Caco-2 (cell line): Measurements from ENCODE around the gene TMEM120A. TPM values are rescaled to one million over a fixed set of nuclear protein-coding genes. Genes with fewer than 3 reads are reported as not detected.

Experiments used
- BruUV-seq: library from RNA; stranded (reverse); fragments of 400-500 nt; replicated peaks from 2 replicates; lab custom pipeline; 2021; lab: Mats Ljungman, UMichigan
- CTCF ChIA-PET: fragments of 300-600 bp; sonication (Branson Sonifier 250); formaldehyde crosslinking; loops from one replicate; lab custom pipeline; 2022; ENCODE audit warnings: antibody characterized with exemption; lab: Charles Lee
- POLR2A ChIA-PET: fragments of 300-600 bp; sonication (Branson Sonifier 250); formaldehyde crosslinking; loops from one replicate; lab custom pipeline; 2022; ENCODE audit warnings: antibody characterized with exemption; lab: Charles Lee
- DNase-seq, 2 experiments: peaks; one replicate each; pipeline versions ENCODE4 v3.0.0 to v3.0.0-alpha.2; 2020 to 2022
- H3K27me3 ChIP-seq: replicated peaks from 2 replicates; pipeline ENCODE4 v1.6.0; 2011; ENCODE audit warnings: low read length; ENCODE audit not compliant: control insufficient read depth, insufficient read depth
- H3K36me3 ChIP-seq: 2 replicates; pipeline ENCODE4 v1.5.1; 2011; ENCODE audit warnings: low read length; ENCODE audit not compliant: control insufficient read depth, insufficient read depth
- H3K4me1 ChIP-seq: fragments of 250-450 bp; sonication (Bioruptor Pico); 2 replicates; pipeline ENCODE4 v1.5.1; 2020; ENCODE audit warnings: mild to moderate bottlenecking
- H3K4me3 ChIP-seq: 2 replicates; pipeline ENCODE4 v1.5.1; 2011; ENCODE audit warnings: low read depth, mild to moderate bottlenecking, control low read depth, low read length
- H3K9me3 ChIP-seq: fragments of 250-450 bp; sonication (Bioruptor Pico); 2 replicates; pipeline ENCODE4 v1.5.1; 2020; ENCODE audit warnings: mild to moderate bottlenecking, moderate library complexity
- H3K27ac Mint-ChIP-seq: one replicate; pipeline ENCODE4 v1.8.0; 2022; ENCODE audit warnings: mixed read lengths; ENCODE audit not compliant: unreplicated experiment
- H3K27me3 Mint-ChIP-seq: one replicate; pipeline ENCODE4 v1.8.0; 2022; ENCODE audit warnings: mixed read lengths; ENCODE audit not compliant: insufficient read depth, unreplicated experiment
- H3K36me3 Mint-ChIP-seq: one replicate; pipeline ENCODE4 v1.8.0; 2022; ENCODE audit warnings: mild to moderate bottlenecking, mixed read lengths; ENCODE audit not compliant: insufficient read depth, unreplicated experiment
- H3K4me1 Mint-ChIP-seq: one replicate; pipeline ENCODE4 v1.8.0; 2022; ENCODE audit warnings: low read depth, mixed read lengths; ENCODE audit not compliant: unreplicated experiment
- H3K4me3 Mint-ChIP-seq: one replicate; pipeline ENCODE4 v1.8.0; 2022; ENCODE audit warnings: mild to moderate bottlenecking, moderate library complexity, mixed read lengths; ENCODE audit not compliant: unreplicated experiment
- H3K9me3 Mint-ChIP-seq: one replicate; pipeline ENCODE4 v1.8.0; 2022; ENCODE audit warnings: mixed read lengths; ENCODE audit not compliant: unreplicated experiment
- CTCF ChIP-seq, 2 experiments: fragments of 200-600 bp in 1 of 2; IDR thresholded peaks; 1 replicate in 1 of 2; 2 replicates in 1 of 2; pipeline versions ENCODE4 v1.5.1 to v1.8.0; 2011 to 2022; ENCODE audit warnings: antibody characterized with exemption in 1 of 2, control low read depth in 1 of 2, inconsistent platforms in 1 of 2, low read depth in 1 of 2, low read length in 1 of 2, mild to moderate bottlenecking in 1 of 2, moderate library complexity in 1 of 2; ENCODE audit not compliant: insufficient read depth in 1 of 2, severe bottlenecking in 1 of 2, unreplicated experiment in 1 of 2
- intact Hi-C: fragments of 100-400 bp; cut with micrococcal nuclease; formaldehyde crosslinking; loops from one replicate; pipeline ENCODE4 v1.10.0; 2022; ENCODE audit not compliant: unreplicated experiment
- total RNA-seq: library from RNA; stranded (reverse); gene quantifications from 2 replicates; pipeline ENCODE4 v1.2.3, GENCODE V29; 2022

The TMEM120A gene
- total RNA-seq, 1 experiment from 2014 or later: 65.4 TPM

- Mint-ChIP-seq H3K27ac (peak overlapping the region; percentile 94), H3K4me3 (peak overlapping the region; percentile 25), H3K9me3 (no peaks in the 10 kb centered on the region), H3K36me3 (peaks cover 71% of the 10 kb centered on the region), H3K4me1 (peaks cover 20% of the 10 kb centered on the region), H3K27me3 (no peaks in the 10 kb centered on the region)
- peaks cover 48% of the 10 kb centered on the region for H3K4me1 ChIP-seq
- H3K9me3 ChIP-seq: 0 out of 2 replicates have a peak, but pooled peaks cover 9% of the 10 kb centered on the region
- DNase-seq: peak in 1 of 2 experiments; percentile 62
- no peaks in the 10 kb centered on the region for H3K27me3 ChIP-seq
- H3K4me3 ChIP-seq: no peak overlapping the region
- intact Hi-C loops: loop anchor here (5.0 kb wide), 1 partner anchor 82 kb away; the partner anchor contains the start of gene RHBDD2
- ChIA-PET POLR2A (no interaction called here), CTCF (interaction anchor here (1.4 kb wide), 1 partner anchor 43 kb away, joined by 4 read pairs; no protein-coding TSS in a partner anchor)
- H3K36me3 ChIP-seq: peaks cover 8% of the 10 kb centered on the region
- TSS peak; percentile 20 for BruUV-seq
- TF ChIP-seq CTCF (IDR thresholded peaks at IDR 0.05; ENCODE audit: insufficient read depth in 1 of 2, low read depth in 1 of 2, low read length in 1 of 2, severe bottlenecking in 1 of 2, unreplicated experiment in 1 of 2): no peak
Measured at GRCh38 chr7:75958802-75959543, 35.4 kb downstream of the TMEM120A start.

GRCh38 chr7:75957021-75957736 is 37.2 kb downstream of the TMEM120A start:
- peaks cover 15% of the 10 kb centered on the region for H3K4me1 Mint-ChIP-seq
- Histone ChIP-seq H3K36me3 (peaks cover 10% of the 10 kb centered on the region), H3K9me3 (0 out of 2 replicates have a peak, but pooled peaks cover 9% of the 10 kb centered on the region), H3K27me3 (no peaks in the 10 kb centered on the region), H3K4me3 (no peak overlapping the region), H3K4me1 (peaks cover 48% of the 10 kb centered on the region)
- no peaks in the 10 kb centered on the region for H3K9me3 Mint-ChIP-seq
- POLR2A ChIA-PET: interaction anchor here (0.6 to 1.3 kb wide), 6 partner anchors 13 to 91 kb away, joined by 3 to 5 read pairs (median 3); partner anchors contain the start of genes MDH2 and STYXL1
- peak; percentile 91 to 96 for DNase-seq
- CTCF ChIA-PET: interaction anchor here (0.5 kb wide), 1 partner anchor 198 kb away, joined by 3 read pairs; no protein-coding TSS in a partner anchor
- H3K27me3 Mint-ChIP-seq: no peaks in the 10 kb centered on the region
- H3K4me3 Mint-ChIP-seq: peak overlapping the region; percentile 71
- peak overlapping the region; percentile 94 for H3K27ac Mint-ChIP-seq
- H3K36me3 Mint-ChIP-seq: peaks cover 61% of the 10 kb centered on the region
- intact Hi-C loops: loop anchor here (1.0 to 5.0 kb wide), 3 partner anchors 34 to 80 kb away; partner anchors contain the start of genes POR and RHBDD2
- BruUV-seq: no TSS peak
- no peak for TF ChIP-seq CTCF (IDR thresholded peaks at IDR 0.05; ENCODE audit: insufficient read depth in 1 of 2, low read depth in 1 of 2, low read length in 1 of 2, severe bottlenecking in 1 of 2, unreplicated experiment in 1 of 2)

- Mint-ChIP-seq H3K4me1 (peaks cover 15% of the 10 kb centered on the region), H3K27me3 (no peaks in the 10 kb centered on the region), H3K36me3 (peaks cover 50% of the 10 kb centered on the region), H3K9me3 (no peaks in the 10 kb centered on the region), H3K27ac (peak overlapping the region; percentile 94), H3K4me3 (no peak overlapping the region)
- Histone ChIP-seq H3K4me1 (peaks cover 51% of the 10 kb centered on the region), H3K4me3 (no peak overlapping the region), H3K27me3 (no peaks in the 10 kb centered on the region), H3K9me3 (0 out of 2 replicates have a peak, but pooled peaks cover 9% of the 10 kb centered on the region), H3K36me3 (peaks cover 10% of the 10 kb centered on the region)
- ChIA-PET CTCF (no interaction called here), POLR2A (no interaction called here)
- intact Hi-C loops: loop anchor here (5.0 kb wide), 1 partner anchor 78 kb away; the partner anchor contains the start of gene RHBDD2
- TF ChIP-seq CTCF (IDR thresholded peaks at IDR 0.05; ENCODE audit: insufficient read depth in 1 of 2, low read depth in 1 of 2, low read length in 1 of 2, severe bottlenecking in 1 of 2, unreplicated experiment in 1 of 2): no peak
- BruUV-seq: no TSS peak
- no peak for DNase-seq
Measured at GRCh38 chr7:75955331-75955955, 39.0 kb downstream of the TMEM120A start.
